CD4-positive, alpha-beta T cell treated with Interleukin-2 at 100 ng/mL for 4 hours (primary cell): ENCODE data around the gene MATR3.
A peak's percentile ranks its signal among the peaks of the same experiment; 100 is the strongest.

Experiments
- DNase-seq: peaks from one replicate; pipeline ENCODE4 v3.0.0-alpha.2; 2020; ENCODE audit warnings: low spot score

MATR3 gene

GRCh38 chr5:139272471-139273321 is 20.8 kb upstream of the MATR3 start:
- peak; percentile 35 for DNase-seq

GRCh38 chr5:139273322-139273571 is 20.3 kb upstream of the MATR3 start:
- no peak for DNase-seq

- peak; percentile 85 for DNase-seq
Observed at GRCh38 chr5:139273572-139274289, 19.8 kb upstream of the MATR3 start.

DNA sequence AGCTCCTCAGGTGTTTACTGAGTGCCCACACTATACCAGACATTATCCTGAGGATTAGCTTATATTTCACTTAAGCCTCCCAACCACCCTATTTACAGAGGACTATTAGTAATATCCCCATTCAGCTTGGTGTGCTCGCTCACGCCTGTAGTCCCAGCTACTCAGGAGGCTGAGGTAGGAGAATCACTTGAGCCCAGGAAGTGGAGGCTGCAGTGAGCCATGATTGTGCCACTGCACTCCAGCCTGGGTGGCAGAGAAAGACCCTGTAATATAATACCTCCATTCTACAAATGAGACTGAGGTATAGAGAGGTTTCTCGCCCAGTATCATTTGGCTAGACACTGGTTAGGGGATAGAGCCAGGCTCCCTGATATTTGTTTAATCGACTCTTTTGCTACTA is 18.0 kb upstream of the MATR3 start:
- DNase-seq, result no peak

- DNase-seq, result no peak
Observed at GRCh38 chr5:139275956-139276355, 17.6 kb upstream of the MATR3 start.

DNA sequence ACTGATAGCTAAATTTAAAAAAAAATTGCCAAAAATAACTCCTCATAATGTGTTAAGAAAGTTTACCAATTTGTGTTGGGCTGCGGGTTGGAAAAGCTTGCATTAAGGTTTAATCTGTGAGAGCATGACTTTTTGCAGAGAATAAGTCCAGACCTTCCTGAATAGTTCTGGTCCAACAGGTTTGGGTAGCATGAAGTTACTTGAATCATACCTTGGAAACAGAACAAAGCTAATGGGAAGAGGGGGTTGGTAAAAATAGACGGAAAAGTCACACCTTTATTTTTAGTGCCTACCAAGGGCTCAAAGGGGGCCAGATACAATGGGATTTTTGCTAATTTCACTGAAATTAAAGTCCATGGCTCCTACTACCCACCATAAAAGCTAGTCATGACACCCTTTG is 17.1 kb upstream of the MATR3 start:
- DNase-seq, result no peak

DNA sequence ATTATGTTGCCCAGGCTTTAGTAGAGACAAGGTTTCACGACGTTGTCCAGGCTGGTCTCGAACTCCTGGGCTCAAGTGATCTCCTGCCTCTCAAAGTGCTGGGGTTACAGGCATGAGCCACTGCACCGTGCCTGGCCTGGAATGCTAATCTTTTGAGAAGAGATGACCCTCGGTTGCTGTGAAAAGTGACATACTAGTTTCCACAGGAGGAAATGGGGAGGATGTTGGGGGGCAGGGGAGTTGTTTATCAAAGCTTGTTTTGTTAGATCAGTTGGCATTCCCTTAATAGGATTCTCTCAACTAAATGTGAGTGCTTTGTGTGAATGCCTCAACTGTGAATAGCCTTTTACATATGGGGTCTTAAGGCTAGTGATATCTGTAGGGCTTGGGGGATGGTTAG is 16.4 kb upstream of the MATR3 start:
- DNase-seq, result no peak

DNA sequence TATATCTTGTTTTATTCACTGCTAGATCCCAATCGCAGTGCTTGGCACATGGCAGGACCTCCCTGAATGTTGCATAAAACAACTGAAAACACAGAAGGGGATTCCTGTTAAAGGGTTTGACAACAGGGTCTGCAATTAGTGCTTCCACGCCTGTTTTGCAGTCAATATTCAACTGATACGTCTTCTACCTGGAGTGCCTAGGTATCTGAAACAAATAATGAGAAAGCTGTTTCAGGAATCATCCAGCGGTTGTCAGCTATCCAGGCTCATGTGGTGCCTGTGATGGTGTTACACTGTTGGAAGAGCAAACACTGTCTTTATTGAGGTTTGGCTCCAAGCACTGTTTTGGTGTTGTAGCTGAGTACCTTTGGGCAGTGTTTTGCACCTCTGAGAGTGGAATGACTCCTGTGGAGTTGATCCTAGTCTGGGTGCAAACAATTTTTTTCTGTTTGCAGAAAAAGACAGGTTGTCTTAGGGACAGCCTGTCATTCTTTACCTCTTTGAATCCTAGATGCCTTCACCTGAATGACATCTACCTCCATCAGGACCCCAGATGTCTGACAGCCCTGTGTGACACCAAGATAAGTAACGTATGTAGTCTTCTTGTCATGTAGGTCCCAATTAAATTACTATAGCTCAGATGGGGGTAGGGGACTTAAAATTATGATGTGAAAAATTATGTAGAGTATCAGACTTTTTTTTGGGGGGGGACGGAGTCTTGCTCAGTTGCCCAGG is 14.8 kb upstream of the MATR3 start:
- DNase-seq, result no peak

GRCh38 chr5:139282197-139282557 is 11.4 kb upstream of the MATR3 start:
- no peak for DNase-seq

DNA sequence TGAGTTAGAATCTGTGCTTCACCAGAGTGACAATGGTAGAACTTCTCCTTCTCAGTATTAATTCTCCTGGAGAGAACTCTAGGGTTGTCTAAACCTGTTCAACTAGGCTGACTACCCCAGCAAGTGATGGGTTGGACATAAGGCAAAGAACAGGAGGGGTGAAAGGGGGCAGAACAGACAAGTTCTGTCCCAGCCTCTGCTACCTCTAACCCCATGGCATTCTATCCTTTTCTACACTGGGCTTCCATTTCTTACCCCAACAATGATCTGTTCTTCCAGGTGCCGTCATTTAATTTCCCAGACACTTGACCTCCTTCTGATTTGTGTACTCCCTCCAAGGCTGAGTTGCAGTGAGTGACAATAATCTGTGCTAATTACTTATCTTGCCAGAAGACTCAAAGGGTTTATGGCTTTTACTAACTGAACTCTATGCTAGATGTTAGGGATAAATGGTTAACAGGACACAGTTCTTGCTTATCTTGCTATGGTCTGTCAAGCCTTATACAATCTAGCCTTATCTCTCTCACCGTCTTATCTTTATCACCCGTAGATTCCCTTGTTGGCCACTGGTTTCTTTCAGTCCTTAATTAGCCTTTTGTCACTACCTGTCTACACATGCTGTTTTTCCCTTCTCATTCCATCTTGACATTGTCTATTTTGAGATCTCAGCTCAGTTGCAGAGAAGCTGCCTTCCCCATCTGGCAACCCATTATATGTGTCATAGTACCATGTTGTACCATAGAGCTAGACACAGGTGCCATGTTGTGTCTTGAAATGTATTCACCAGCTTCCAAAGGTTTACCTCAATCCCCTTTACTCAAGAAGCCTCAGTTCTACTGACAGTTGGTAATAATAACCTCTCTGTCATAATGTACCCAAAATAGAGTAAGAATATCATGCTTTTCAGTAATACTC is 10.0 kb upstream of the MATR3 start:
- no peak for DNase-seq

DNA sequence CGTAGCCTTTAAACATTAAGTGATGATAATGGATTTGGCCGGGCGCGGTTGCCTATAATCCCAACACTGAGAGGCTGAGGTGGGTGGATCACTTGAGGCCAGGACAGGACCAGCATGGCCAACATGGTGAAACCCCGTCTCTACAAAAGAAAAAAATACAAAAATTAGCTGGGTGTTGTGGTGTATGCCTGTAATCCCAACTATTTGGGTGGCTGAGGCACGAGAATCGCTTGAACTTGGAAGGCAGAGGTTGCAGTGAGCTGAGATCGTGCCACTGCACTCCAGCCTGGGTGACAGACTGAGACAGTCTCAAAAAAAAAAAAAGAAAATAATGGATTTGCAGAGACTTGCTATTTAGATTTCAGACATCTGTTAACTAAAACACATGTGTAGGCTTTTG is 9.2 kb upstream of the MATR3 start:
- no peak for DNase-seq

GRCh38 chr5:139285651-139286392 is 7.7 kb upstream of the MATR3 start:
- DNase-seq, result no peak

DNA sequence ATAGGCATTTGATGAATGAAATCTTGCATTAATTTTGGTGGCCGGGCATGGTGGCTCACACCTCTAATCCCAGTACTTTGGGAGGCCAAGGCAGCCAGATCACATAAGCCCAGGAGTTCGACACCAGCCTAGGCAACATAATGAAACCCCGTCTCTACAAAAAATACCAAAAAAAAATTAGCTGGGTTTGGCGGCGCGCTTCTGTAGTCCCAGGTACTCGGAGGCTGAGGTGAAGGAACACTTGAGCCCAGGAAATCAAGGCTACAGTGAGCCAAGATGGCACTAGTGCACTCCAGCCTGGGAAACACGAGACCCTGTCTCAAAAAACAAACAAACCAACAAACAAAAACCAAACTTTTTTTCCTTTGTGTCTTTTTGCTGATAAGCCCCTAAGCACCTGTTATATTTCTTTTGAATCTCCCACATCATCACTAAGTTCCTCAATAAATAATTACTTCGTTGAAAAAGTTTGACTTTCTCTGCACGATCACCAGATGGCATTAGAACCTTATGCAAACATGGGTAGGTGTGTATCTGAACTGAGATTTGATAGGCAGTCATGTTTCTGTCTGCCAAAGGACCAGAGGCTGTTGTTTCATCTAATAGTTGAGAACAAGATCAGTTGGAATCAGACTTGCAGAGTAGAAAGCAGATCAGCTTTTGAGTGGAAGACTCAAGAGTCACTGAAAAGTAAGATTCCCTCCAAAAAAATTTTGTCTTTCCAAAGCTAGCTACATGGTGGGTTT is 5.5 kb upstream of the MATR3 start:
- DNase-seq, result peak; percentile 44

- DNase-seq, result no peak
Observed at GRCh38 chr5:139291051-139291450, 2.5 kb upstream of the MATR3 start.

DNA sequence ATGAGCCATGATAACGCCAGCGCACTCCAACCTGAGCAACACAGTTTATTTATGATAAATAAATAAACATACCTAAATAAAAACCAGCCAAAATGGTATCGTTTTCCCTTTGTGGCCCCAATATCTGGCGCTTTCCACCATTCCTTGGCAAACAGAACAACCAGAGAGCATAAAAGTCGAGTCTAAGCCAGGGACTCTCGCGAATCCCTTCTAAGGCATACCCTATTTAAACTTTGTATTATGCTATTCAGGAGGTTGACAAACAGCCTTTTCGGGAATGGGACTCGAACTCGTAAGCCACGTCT is 386 bp upstream of the MATR3 start:
- no peak for DNase-seq

DNA sequence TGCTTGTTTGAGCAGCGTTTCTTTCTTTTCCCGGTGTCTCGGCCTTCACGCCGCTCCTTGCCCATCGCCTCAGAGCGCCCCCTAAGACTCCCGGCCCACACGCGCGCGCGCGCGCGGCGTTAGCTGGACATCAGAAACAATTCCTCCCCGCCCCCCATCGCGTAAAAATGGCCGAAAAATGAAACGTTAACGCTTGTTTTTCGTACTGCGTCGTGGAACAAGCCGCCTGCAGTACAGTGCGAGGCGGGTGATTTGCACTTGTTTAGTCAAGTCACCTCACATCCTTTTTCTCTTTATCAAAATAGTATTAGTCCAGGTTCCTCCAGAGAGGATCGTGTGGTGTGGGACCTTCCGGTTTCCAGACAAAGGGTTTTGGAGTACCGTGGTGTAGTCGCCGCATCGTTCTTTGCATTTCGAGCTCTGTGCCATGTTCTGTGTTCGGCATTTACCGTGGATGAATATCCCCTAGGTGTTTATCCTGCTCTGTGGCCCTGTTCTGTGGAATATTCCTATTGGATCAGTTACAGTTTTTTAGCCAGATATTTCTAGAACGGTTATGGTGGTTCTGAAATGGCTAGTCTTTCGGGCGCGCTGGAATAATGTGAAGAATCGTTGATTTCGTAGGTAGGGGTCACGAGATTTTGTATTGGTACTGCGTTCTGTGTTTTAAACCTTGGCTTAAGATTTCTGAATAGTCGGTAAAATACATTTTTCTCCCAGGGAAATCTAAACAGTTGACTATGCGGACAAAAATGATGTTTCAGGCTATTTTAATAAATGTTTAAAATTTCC is 1.0 kb downstream of the MATR3 start:
- peak; percentile 57 for DNase-seq

DNA sequence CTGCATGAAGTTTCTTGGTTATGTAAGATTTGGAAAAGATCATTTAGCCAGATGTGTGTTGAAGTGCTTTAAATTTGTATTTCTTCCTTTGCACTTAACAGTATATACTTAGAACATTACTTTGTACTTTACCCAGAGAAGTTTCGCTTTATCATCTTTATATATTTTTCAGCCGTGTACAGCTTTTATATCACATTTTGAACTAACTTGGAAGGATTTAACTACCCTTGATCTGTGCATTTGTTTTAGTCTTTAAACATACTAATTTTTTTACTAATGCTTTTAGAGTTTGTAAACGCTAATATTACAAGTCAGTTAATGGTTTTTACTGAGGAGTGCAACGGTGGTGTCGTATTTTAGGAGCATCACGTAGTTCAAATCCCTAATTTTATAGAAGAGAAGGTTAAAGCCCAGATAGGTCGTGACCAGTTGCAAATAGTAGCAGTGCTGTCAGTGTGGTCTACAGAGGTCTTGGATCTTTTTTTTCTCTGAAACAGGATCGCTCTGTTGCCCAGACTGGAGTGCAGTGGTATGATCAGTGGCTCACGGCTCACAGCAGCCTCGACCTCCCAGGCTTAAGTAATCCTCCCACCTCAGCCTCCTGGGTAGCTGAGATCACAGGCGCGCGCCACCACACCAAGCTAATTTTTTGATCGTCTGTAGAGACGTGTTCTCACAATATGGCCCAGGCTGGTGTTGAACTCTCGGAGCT is 2.0 kb downstream of the MATR3 start:
- no peak for DNase-seq

DNA sequence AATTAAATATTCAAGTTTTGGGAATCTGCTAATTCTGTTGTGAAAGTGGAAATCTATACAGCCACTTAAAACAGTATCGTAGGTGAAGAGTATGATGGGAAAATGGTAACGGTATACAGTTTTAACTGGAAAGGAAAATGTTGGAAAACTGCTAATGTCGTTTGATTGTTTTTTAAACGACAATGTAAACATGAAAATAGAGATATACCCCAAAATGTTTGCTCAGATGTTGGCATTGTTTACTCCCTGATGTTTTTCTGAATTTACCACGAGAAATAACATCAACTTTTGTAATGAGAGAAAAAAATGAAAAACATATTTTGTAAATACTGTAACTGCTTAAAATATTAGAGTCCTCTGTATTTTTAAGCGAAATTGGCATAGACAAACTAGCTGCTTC is 2.7 kb downstream of the MATR3 start:
- no peak for DNase-seq

DNA sequence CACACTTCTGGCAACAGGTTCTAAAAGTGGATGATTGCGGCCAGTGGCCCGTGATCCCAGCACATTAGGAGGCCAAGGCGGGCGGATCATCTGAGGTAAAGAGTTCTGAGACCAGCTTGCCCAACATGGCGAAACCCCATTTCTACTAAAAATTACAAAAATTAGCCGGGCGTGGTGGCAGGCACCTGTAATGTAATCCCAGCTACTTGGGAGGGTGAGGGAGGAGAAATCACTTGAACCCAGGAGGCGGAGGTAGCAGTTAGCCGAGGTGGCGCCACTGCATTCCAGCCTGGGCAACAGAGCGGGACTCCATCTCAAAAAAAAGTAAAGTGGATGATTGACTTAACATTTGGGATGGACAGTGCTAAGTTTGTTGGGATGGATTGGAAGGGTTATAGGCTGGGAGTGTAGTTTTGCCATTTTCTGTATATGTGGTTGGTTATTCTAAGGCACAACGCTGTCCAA is 3.4 kb downstream of the MATR3 start:
- no peak for DNase-seq
